ENCODE measurements around the gene LETMD1. TPM values are rescaled to one million over a fixed set of nuclear protein-coding genes. Genes with fewer than 3 reads are reported as not detected.
A peak's percentile ranks its signal among the peaks of the same experiment; 100 is the strongest.

LETMD1 gene
- total and polyA plus RNA-seq, 8 donors = 33.6 to 527 (median 79.7) TPM

DNA sequence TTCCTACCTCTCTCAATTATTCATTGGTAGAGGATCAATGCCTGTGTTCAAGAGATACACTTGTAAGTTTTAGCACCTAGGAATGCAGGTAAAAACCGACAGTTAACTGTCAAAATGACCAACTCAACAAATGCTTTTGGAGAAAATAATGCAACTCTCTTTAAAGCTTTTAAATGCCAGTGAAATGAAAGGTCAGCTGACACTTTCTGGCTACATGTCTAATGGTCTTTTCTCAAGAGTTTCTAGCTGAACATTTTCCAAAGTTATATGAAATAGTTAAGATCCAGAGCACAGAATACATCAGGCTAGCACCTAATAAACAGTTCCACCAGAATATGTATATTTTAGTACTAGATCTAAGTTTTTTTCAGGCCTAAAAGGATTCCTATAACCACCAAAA, 33.3 kb downstream of the LETMD1 start:
- DNase-seq = no peak
- TF ChIP-seq POLR2AphosphoS5 (IDR thresholded peaks at IDR 0.05) (no peak), POLR2A (IDR thresholded peaks at IDR 0.05) (no peak), EP300 (IDR thresholded peaks at IDR 0.05) (no peak)
- TF ChIP-seq, protein P1, sequence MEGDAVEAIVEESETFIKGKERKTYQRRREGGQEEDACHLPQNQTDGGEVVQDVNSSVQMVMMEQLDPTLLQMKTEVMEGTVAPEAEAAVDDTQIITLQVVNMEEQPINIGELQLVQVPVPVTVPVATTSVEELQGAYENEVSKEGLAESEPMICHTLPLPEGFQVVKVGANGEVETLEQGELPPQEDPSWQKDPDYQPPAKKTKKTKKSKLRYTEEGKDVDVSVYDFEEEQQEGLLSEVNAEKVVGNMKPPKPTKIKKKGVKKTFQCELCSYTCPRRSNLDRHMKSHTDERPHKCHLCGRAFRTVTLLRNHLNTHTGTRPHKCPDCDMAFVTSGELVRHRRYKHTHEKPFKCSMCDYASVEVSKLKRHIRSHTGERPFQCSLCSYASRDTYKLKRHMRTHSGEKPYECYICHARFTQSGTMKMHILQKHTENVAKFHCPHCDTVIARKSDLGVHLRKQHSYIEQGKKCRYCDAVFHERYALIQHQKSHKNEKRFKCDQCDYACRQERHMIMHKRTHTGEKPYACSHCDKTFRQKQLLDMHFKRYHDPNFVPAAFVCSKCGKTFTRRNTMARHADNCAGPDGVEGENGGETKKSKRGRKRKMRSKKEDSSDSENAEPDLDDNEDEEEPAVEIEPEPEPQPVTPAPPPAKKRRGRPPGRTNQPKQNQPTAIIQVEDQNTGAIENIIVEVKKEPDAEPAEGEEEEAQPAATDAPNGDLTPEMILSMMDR (IDR thresholded peaks at IDR 0.05) = no peak
- H3K9me3 ChIP-seq = no peaks in the 10 kb centered on the region

DNA sequence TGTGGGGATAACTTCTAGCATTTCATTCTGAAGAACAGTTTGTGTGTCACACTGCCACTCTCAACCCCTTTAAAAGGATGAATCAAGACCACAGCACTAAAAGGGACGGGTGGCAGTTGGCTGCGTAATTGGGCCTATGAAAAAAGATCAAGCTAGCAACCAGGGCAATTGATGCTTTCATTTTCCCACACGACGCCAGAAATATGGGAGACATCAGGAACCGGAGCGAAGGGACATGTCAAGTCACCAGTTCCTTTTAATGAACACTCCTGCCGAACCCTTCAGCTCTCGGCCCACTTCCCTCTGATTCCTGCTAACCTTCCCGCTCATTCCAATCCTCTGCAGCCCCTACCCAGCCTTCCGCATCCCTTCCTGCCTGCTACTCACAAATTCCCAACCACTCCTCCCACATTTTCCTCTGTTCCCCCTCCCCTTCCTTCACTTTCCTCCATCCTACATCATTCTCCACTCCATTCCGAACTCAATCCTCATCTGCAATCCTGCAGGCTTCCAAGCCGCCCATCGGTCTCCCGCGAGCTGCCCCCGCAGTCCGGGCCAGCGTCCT, 34.5 kb downstream of the LETMD1 start:
- Histone ChIP-seq H3K9me3 (no peaks in the 10 kb centered on the region), H3K27ac (peak overlapping the region; percentile 84 to 95 (median 91)), H3K36me3 (no peaks in the 10 kb centered on the region), H3K27me3 (no peaks in the 10 kb centered on the region), H3K4me1 (peaks cover 12 to 33% (median 24%) of the 10 kb centered on the region in 4 donors), H3K4me3 (peak overlapping the region; percentile 72 to 90 (median 82))
- WGBS, 5 donors = 1 to 2% (median 2%) methylated on average over 18 of the region's 18 CpGs
- no peak for DNase-seq
- TF ChIP-seq, protein P1 (IDR thresholded peaks at IDR 0.05) = no peak
- intact Hi-C loops (cut with DNase I; ENCODE audit: low total_unique reads) = no loop called here

More for the DNA sequence above, 33.3 kb downstream of the LETMD1 start:
- WGBS, 5 donors = 78 to 84% (median 83%) methylated on average over 1 of the region's 1 CpG
- peaks cover 12 to 45% (median 29%) of the 10 kb centered on the region in 4 donors for H3K4me1 ChIP-seq
- H3K36me3 ChIP-seq = no peaks in the 10 kb centered on the region
- H3K27me3 ChIP-seq = no peaks in the 10 kb centered on the region
- H3K4me3 ChIP-seq = peak overlapping the region in 1 of 4 donors; percentile 90
- intact Hi-C loops (cut with DNase I; ENCODE audit: low total_unique reads) = no loop called here
- no peak overlapping the region for H3K27ac ChIP-seq

DNA sequence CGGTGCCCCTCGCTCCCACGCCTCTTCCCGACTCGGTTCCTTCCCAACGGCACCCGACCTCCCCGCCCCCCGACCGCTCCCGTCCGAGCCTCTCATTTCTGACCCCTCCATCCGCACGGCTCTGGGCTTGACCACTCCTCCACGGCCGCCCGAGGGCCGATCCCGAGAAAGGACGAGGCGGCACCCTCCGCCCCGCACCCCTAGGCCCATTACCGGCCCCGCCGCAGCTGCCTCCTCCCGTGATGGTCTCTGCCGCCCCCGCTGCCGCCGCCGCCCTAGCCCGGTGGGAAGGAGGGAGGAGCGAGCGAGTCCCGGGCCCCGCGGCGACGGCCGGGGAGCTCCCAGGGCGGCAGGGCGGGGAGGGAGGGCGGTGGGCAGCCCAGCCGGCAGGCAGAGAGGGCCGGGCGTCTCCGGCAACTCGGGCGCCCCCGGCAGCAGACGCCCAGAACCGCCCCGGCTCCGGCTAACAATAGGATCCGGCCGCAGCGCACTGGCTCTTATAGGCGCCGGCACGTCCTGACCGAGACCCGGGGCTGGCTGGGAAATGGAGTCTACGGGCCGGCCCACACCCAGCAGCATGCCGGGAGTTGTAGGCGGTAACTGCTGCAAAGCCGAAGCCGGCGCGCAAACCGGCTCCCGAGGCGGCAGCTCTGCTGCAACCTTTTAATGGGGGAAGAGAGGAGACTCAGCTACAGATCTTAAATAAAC, 35.2 kb downstream of the LETMD1 start, which contains the start of gene CSRNP2:
CSRNP2 (minus strand) TSS at position 471 of the 708 bp plus-strand sequence. CDS start 7,035 bp downstream, outside the sequence.
- H3K27ac ChIP-seq = peak within 1 kb of the TSS; percentile 84 to 95 (median 91)
- H3K4me3 ChIP-seq = peak within 1 kb of the TSS; percentile 72 to 90 (median 82)
- no peaks in the 10 kb centered on the region for H3K36me3 ChIP-seq
- intact Hi-C loops (cut with DNase I; ENCODE audit: low total_unique reads) = no loop called here
- H3K27me3 ChIP-seq = no peaks in the 10 kb centered on the region
- WGBS, 5 donors = 0 to 1% (median 0%) methylated on average over 52 to 74 of the region's 74 CpGs
- DNase-seq = peak; percentile 97 to 99
- H3K9me3 ChIP-seq = no peaks in the 10 kb centered on the region
- TF ChIP-seq POLR2A (IDR thresholded peaks at IDR 0.05) (peak in 2 of 4 donors; percentile 91 to 92), POLR2AphosphoS5 (IDR thresholded peaks at IDR 0.05) (peak; percentile 99), EP300 (IDR thresholded peaks at IDR 0.05) (no peak)
- TF ChIP-seq, protein P1 (IDR thresholded peaks at IDR 0.05) = no peak
- peaks cover 12 to 26% (median 21%) of the 10 kb centered on the region in 4 donors for H3K4me1 ChIP-seq

DNA sequence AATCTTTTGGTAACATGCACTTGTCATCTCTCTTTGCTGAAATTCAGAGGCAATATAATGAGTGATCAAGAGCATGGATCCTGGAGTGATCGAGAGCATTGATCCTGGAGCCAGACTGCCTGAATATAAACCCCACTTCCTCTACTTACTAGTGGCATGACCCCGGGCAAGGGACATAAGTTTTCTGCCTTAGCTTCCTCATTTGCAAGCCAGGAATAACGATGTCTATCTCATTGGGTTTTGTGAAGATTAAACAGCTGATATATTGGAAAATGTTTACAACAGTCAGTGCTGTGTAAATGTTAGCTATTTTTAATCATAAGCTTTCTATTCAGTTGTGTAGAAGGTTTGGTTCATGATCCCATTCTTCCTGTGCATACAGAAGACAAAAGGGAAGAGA, 37.6 kb downstream of the LETMD1 start:
- H3K4me1 ChIP-seq = peaks cover 12 to 24% (median 19%) of the 10 kb centered on the region in 4 donors
- intact Hi-C loops (cut with DNase I; ENCODE audit: low total_unique reads) = no loop called here
- H3K36me3 ChIP-seq = peaks cover 0 to 9% (median 6%) of the 10 kb centered on the region in 4 donors
- no peak for DNase-seq
- H3K9me3 ChIP-seq = no peaks in the 10 kb centered on the region
- H3K27ac ChIP-seq = peak overlapping the region in 1 of 5 donors; percentile 11
- H3K4me3 ChIP-seq = no peak overlapping the region
- H3K27me3 ChIP-seq = no peaks in the 10 kb centered on the region
- WGBS, 5 donors = 39 to 52% (median 48%) methylated on average over 3 of the region's 3 CpGs
- no peak for TF ChIP-seq EP300 (IDR thresholded peaks at IDR 0.05)
- TF ChIP-seq POLR2A (IDR thresholded peaks at IDR 0.05) = no peak

Data from stomach (tissue), 9 donors.